Fibroblast of skin of left biceps (primary cell): ENCODE measurements around the gene LIN54.
"Not testable (repeated sequence)": the region's sequence is repeated elsewhere in the genome, so short reads cannot be mapped to it uniquely, and the experiment has no call there.

Source experiments
- DNase-seq, 2 experiments: peaks; one replicate each; pipeline ENCODE4 v3.0.0-alpha.2; 2013; ENCODE audit warnings: low read depth in 2 of 2

LIN54 gene

DNA sequence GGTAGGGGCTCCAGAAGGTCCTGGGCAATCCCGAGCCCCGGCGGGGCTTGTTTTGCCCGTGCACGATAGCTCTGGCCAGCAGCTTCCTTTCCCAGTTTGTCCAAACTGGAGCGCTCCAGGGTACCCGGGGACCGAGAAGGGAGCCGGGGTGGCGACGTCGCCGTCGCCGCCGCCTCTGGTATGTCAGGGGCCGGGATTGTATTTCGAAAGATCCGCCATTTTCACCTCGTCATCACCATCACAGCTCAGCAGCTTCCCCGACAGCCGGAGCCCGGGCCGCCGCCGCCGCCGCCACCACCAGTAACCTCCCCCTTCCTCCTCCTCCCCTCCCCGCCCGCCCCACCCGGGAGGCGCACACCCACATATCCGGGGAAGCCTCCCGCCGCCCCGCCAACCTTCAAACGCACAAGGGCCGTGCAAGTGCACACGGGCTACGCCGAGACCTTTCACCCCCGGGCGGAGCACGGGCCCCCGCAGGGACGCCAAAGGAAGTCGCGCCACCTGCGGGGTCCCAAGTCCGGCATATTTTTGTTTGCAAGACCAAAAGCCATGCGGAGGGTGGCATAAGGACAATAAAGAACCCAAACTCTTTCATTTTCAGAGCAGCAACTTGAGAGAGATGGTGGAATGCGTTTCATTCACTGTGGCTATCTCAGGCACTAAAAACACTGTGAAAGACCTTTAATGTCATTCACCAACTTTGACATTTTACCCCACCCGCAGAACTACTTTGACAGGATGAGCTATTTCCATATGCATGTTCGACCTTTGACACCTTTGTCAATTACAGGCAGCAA, at the start of gene LIN54:
Gene LIN54, minus strand, starts transcription at position 302 of the 797 bp plus-strand sequence. CDS start 25,979 bp downstream, outside the sequence.
- peak; percentile 30 to 33 for DNase-seq

DNA sequence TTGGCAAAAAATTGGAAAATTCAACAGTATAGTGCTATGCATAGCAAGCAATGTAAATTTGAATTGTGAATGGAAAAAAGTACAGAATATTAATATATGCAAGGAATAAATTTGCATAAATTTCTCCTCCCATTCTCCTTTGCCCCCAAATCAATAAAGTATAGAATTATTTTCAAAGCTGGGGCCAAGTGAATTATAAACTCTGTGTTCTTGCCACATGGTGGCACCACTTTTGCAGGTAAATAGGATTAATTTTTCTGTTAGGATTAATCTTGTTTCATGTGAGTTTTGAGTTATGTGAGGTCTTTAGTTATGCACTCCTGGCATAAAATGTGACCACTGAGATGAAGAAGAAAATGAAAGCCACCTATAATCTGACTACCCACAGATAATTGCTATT, 44.3 kb upstream of the LIN54 start:
- DNase-seq, result no peak

- not testable (repeated sequence) for DNase-seq
Measured at GRCh38 chr4:83048781-83049180, 38.2 kb upstream of the LIN54 start.

DNA sequence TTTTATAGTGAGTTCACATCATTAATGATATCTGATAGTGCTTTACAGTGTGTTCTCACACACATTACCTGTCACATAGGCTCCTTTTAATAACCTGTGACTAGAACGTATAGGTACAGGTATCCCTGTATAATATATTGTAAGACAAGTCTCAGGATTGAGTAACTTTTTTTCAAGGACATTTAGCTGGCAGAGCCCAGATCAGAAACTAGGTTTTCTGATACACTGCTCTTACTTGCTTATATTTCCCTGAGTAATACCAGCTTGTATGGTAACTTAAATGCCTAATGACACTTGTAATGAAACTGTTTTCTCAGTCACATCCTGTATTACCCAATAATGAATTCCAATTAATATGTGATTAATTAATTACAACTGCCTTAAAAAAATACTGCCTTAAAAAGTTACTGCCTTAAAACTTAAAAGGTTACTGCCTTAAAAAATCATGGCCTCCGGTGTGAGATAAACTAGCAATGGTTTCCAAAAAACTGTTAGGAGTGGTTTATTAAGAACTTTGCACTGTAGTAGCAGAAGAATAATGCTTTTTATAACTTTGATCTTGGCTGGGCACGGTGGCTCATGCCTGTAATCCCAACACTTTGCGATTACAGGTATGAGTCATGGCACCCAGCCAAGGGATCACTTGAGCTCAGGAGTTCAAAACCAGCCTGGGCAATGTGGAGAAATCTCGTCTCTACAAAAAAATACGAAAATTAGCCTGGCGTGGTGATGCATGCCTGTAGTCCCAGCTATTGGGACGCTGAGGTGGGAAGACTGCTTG, 36.3 kb upstream of the LIN54 start:
- DNase-seq, result no peak

GRCh38 chr4:83043801-83044407, 33.3 kb upstream of the LIN54 start:
- DNase-seq, result no peak

- not testable (repeated sequence) for DNase-seq
Measured at GRCh38 chr4:83043157-83043556, 32.5 kb upstream of the LIN54 start.

- DNase-seq, result no peak
Measured at GRCh38 chr4:83040269-83040668, 29.6 kb upstream of the LIN54 start.

- no peak for DNase-seq
Measured at GRCh38 chr4:83036991-83037665, 26.5 kb upstream of the LIN54 start.

- DNase-seq, result peak; percentile 100
Measured at GRCh38 chr4:83034630-83035494, 24.2 kb upstream of the LIN54 start, which contains the start of gene COPS4. Gene COPS4, plus strand, starts transcription at chr4:83035183. Its CDS starts 42 bp downstream, at chr4:83035225.

DNA sequence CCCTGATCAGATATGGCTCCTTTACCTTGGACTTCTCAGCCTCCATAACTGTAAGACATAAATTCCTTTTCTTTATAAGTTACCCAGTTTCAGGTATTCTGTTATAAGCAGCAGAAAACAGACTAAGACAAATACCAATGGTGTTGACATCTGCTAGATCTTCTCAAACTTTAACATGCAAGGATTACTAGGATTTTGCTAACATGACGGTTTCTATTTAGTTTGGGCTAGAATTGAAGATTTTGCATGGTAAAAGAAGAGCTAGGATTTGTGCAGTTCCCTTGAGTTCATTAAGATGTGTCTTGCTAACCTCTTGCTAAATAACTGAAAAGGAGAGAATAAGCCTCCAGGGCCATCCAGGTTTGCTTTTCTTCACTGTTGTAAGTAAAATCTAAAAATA, 19.1 kb upstream of the LIN54 start:
- no peak for DNase-seq

DNA sequence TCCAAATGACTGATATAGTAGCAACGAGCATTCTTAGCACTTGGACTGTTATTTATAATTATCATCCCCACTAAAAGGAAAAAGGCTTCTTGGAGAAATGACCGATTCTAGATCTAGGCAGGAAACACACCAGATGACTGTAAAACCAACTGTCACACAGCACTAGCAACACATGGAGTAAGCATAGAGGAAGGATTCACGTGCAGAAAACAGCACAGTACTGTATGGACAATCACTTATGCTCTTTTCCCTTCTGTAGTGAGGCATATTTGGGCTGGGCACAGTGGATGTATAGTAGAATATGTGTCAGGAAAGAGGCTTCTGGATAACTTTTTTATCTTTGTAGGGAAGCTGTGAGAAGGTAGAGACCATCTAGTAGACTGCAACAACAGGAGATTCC, 18.4 kb upstream of the LIN54 start:
- no peak for DNase-seq

DNA sequence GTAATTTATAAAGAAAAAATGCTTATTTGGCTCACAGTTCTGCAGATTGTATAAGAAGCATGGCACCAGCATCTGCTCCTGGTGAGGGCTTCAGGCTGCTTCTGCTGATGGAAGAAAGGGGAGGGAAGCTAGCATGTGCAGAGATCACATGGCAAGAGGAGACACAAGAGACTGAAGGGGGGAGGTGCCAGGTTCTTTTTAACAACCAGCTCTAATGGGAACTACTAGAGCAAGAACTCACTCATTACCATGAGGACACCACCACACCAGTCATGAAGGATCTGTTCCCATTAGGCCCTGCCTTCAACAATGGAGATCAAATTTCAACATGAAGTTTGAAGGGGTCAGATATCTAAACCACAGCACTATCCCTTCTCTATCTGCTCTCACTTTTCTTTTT, 14.9 kb upstream of the LIN54 start:
- no peak for DNase-seq

GRCh38 chr4:83024233-83024632, 13.6 kb upstream of the LIN54 start:
- no peak for DNase-seq

DNA sequence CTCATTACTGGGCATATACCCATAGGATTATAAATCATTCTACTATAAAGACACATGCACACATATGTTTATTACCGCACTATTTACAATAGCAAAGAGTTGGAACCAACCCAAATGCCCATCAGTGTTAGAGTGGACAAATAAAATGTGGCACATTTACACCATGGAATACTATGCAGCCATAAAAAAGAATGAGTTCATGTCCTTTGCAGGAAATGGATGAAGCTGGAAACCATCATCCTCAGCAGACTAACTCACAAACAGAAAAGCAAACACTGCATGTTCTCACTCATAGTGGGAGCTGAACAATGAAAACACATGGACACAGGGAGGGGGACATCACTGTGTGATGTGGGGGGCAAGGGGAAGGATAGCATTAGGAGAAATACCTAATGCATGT, 13.0 kb upstream of the LIN54 start:
- not testable (repeated sequence) for DNase-seq

GRCh38 chr4:83022724-83023450, 12.3 kb upstream of the LIN54 start:
- no peak for DNase-seq

DNA sequence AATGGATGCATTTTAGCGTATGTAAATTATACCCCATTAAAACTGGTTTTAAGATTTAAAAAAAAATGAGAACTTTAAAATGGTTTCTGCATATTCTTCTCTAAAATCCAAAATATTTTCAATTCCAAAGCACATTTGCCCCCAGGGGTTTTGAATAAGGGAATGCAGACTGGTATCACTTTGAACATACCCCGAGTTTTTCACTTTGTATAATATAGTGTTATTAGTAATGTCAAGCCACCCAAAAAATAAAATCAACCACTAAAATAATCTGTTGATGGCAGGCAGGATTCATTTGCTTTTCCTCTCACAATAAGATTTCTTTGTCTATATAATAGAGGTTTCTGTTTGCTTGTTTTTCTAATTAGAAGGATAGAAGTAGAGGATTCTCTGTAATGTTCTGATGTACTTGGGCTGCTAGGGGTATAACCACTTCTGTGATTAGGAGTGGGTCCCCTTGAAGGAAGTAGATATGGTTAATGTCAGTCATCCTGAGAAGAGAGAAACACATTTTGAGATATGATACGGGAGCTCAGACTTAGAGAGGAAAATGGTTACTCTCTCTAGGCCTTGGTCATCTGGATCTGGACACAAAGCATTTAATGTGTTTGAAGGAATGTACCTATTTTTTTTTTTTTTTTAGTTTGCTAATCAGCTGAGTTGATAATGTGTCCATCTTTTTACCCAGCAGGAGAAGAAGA, 9.3 kb upstream of the LIN54 start:
- no peak for DNase-seq

DNA sequence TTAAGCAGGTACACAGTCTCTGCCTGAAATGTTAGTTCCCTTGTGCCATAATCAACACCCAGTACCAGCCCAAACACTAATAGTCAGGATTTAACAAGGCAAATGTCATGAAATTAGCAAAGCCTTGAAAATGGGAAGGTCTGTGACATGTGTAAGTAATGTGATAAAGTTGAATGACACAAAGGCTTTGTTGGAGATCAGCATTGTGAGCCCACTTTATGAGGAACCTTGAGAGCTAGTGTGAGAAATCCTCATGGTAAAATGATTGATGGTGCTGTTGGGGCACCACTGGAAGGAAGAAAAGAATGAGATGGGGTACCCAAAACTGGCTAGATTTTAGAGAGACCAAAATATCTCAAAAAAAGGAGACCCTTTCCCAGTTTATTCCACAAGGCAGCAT, 3.3 kb upstream of the LIN54 start:
- no peak for DNase-seq

DNA sequence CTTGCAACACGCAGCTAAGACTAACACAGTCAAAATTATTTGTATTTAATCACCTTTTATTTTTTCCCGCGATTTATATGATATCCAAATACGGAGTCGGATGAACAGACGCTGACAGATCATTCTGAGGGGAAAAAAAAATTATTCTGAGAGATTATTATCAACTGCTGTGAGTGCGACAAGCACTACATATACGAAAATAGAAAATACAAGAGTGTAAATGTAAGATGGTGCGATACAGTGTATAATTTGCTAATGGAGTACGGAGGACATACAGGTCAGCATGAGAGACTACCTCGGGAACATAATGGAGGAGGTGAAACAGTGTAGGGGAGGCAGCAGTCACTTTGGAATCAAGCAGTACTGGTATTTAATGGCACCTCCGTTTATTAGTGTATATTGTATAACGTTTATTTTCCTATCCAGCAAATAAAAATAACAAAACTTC, 2.8 kb upstream of the LIN54 start:
- DNase-seq, result no peak

- DNase-seq, result peak; percentile 96
Measured at GRCh38 chr4:83012687-83013419, 2.2 kb upstream of the LIN54 start.
